Astrocyte (in vitro differentiated cells and primary cell): Measurements from ENCODE around the gene IQSEC3.

ENCODE experiments used
- CTCF ChIP-seq: IDR thresholded peaks from 2 replicates; pipeline ENCODE4 v1.5.1; 2011; ENCODE audit warnings: low read depth, mild to moderate bottlenecking, inconsistent platforms, low read length, moderate library complexity; ENCODE audit not compliant: insufficient read depth
- EZH2 ChIP-seq: IDR thresholded peaks from 2 replicates; pipeline ENCODE4 v1.6.1; 2012; ENCODE audit warnings: mild to moderate bottlenecking, low read length, inconsistent platforms; ENCODE audit not compliant: insufficient read depth

- TF ChIP-seq CTCF = no peak
- no peak for TF ChIP-seq EZH2
Observed at GRCh38 chr12:211142-211465, 144.5 kb downstream of the IQSEC3 start.
